ENCODE measurements around the gene TOMM70.

GRCh38 chr3:100423611-100424010 lies 22.7 kb upstream of the TOMM70 start:
- TF ChIP-seq CTCF (IDR thresholded peaks at IDR 0.05) = no peak
- TF ChIP-seq POLR2A (IDR thresholded peaks at IDR 0.05) = no peak

Data from thyroid gland (tissue), 4 donors.